Measurements from ENCODE around the gene PLEKHN1.

The PLEKHN1 gene

DNA sequence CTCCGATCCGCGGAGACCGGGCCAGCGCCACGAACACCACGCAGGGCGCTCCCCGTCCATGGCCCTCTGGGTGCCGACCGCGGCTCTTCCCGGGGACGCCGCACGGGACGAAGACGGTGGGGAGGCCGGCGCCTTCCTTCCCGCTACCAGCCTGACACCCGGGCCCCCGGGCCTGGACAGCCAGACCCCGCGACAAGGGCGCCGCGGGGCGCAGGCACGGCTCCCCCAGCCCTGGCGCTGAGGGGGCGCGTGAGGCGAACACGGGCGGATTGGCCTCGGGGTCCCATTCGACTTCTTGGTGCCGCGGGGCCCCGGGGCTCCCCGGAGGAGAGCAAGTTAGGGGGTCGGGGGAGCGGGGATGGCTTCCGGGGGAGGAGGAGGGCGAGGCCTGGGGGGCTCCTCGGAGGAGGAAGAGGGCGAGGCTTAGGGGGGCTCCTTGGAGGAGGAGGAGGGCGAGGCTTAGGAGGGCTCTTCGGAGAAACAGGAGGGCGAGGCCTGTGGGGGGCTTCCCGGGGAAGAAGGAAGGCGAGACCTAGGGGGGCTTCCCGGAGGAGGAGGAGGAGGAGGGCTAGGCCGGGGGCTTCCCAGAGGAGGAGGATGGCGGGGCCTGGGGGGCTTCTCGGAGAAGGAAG lies 6.4 kb upstream of the PLEKHN1 start:
- in situ Hi-C loops (cut with MboI; ENCODE audit: low sequenced_read_pairs): no loop called here

DNA sequence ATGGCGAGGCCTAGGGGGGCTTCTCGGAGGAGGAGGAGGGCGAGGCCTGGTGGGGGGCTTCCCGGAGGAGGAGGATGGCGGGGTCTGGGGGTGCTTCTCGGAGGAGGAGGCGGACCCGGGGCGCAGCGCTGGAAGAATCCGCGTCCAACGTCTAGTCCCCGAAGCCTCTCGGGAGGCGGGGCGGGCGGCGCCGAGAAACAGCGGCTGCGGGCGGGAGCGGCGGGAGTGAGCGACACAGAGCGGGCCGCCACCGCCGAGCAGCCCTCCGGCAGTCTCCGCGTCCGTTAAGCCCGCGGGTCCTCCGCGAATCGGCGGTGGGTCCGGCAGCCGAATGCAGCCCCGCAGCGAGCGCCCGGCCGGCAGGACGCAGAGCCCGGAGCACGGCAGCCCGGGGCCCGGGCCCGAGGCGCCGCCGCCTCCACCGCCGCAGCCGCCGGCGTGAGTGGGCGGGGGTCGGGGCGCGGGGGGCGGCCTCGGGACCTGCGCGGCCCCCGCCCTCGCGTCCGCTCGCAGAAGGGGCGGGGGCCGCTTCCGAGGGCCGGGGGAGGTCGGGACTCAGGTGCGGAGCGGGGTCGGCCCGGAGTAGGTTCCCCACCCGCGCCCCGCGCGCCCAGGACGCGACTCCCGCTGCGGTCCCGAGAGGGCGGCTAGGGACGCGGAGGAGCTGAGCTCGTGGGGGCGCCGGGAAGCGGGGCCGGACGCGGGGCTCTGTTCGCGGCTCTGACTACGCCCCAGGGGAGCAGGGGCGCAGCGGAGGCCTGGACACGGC lies 5.7 kb upstream of the PLEKHN1 start, which contains the start of gene KLHL17:
TSS of gene KLHL17 (plus strand) at position 222 of the 769 bp plus-strand sequence. CDS start at position 332, 110 bp downstream.
- in situ Hi-C loops (cut with MboI; ENCODE audit: low sequenced_read_pairs): no loop called here

- in situ Hi-C loops (cut with MboI; ENCODE audit: low sequenced_read_pairs): no loop called here
Observed at GRCh38 chr1:961132-961669, 5.1 kb upstream of the PLEKHN1 start.

- in situ Hi-C loops (cut with MboI; ENCODE audit: low sequenced_read_pairs): no loop called here
Observed at GRCh38 chr1:962381-963300, 3.6 kb upstream of the PLEKHN1 start.

GRCh38 chr1:963301-963651 lies 3.0 kb upstream of the PLEKHN1 start:
- in situ Hi-C loops (cut with MboI; ENCODE audit: low sequenced_read_pairs): no loop called here

- in situ Hi-C loops (cut with MboI; ENCODE audit: low sequenced_read_pairs): no loop called here
Observed at GRCh38 chr1:963746-964525, 2.3 kb upstream of the PLEKHN1 start.

GRCh38 chr1:964691-965525 lies 1.4 kb upstream of the PLEKHN1 start:
- in situ Hi-C loops (cut with MboI; ENCODE audit: low sequenced_read_pairs): no loop called here

- in situ Hi-C loops (cut with MboI; ENCODE audit: low sequenced_read_pairs): no loop called here
Observed at GRCh38 chr1:965526-966134, 652 bp upstream of the PLEKHN1 start.

DNA sequence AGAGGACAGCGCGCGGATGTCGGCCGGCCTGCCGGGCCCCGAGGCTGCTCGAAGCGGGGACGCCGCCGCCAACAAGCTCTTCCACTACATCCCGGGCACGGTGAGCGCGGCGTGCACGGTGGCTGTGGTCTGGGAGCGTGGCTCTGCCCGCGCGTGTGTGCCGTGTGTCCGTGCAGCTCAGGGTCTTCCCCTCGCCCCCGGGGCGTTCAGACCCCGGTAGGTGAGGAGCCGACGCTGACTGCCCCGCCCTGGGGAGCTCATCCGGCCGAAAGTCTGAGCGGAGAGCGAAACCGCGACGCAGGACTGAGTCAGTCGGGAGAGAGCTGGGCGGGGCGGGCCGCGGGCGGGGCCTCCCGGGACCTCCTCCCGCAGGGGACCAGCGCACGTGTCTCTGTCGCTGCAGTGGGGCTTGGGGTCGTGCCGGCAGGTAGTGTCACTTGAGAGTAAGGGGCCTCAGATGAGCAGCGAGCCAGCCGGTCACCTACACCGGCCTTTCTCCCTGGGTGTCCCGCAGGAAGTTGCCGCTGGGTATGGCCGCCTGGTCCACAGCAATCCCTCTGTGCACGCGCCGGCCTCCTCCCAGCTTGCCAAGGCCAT lies 520 bp downstream of the PLEKHN1 start:
- in situ Hi-C loops (cut with MboI; ENCODE audit: low sequenced_read_pairs): no loop called here

GRCh38 chr1:967466-968343 lies 1.4 kb downstream of the PLEKHN1 start:
- in situ Hi-C loops (cut with MboI; ENCODE audit: low sequenced_read_pairs): no loop called here

DNA sequence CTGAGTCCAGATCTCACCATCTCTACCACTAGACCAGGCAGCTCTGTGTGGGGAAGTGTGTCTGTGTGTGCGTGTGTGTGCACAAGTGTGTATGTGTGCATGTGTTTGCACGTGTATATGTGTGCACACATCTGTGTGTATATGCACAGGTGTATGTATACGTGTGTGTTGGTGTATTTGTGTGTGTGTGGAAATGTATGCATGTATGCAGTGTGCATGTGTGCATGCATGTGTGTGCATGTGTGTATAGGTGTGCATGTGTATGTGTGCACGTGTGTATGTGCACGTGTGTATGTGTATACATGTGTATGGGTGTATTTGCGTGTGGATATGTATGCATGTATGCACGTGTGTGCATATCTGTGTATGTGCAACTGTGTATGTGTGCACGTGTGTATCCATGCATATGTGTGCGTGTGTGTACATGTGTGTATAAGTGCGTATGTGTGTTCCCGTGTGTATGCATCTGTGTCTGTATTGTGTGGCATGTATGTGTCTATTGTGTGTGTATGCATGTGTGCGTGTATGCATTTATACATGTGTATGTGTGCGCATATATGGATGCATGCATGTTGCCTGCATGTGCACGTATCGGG lies 3.1 kb downstream of the PLEKHN1 start:
- in situ Hi-C loops (cut with MboI; ENCODE audit: low sequenced_read_pairs): no loop called here

DNA sequence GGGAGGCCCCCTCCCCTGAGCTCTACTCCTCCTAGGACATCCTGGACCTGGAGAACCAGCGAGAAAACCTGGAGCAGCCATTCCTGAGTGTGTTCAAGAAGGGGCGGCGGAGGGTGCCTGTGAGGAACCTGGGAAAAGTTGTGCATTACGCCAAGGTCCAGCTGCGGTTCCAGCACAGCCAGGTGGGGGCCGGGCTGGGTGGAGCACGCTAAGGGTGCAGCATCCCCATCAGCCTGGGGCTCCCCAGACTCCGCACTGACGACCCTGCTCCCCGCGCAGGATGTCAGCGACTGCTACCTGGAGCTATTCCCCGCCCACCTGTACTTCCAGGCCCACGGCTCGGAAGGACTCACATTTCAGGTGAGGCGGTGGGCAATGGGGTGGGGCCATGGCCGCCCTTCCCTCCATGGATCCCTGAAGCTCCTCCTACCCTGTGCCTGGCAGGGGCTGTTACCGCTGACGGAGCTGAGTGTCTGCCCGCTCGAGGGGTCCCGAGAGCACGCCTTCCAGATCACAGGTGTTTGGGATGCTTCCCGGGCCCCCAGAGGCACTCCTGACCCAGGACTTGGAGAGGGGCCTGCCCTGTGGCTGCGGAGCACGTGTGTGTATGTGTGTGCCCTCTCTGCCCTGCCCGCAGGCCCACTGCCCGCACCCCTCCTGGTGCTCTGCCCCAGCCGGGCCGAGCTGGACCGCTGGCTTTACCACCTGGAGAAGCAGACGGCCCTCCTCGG lies 4.1 kb downstream of the PLEKHN1 start:
- in situ Hi-C loops (cut with MboI; ENCODE audit: low sequenced_read_pairs): no loop called here

DNA sequence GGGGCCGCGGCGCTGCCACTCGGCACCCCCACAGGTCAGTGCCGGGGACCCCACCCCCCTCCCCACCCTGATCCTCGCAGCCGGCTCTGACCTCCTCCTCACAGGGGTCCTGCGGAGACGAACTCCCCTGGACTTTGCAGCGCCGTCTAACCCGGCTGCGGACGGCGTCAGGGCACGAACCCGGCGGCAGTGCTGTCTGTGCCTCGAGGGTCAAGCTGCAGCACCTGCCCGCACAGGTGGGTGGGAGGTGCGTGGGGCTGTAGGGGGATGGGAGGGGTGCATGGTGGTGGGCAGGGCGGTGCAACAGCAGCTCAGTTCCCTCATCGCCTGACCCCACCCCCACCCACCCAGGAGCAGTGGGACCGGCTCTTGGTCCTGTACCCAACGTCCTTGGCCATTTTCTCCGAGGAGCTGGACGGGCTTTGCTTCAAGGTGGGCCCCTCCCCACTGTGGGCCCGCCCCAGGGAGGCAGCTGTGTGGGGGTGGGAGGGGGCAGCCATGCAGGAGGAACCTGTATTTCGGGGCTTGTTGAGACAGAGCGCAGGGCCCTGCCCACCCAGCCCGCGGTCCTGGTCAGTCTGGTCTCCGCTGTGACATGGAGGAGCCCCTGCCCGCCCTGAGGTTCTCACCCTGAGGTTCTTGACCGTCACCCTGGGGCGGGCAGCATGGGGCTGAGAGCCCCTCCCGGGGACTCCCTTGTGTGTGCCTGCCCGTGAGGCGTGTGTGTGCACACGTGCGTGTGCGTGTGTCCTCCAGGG lies 4.9 kb downstream of the PLEKHN1 start:
- in situ Hi-C loops (cut with MboI; ENCODE audit: low sequenced_read_pairs): no loop called here

GRCh38 chr1:971751-972506 lies 5.6 kb downstream of the PLEKHN1 start:
- in situ Hi-C loops (cut with MboI; ENCODE audit: low sequenced_read_pairs): no loop called here

GRCh38 chr1:972726-973458 lies 6.6 kb downstream of the PLEKHN1 start:
- in situ Hi-C loops (cut with MboI; ENCODE audit: low sequenced_read_pairs): no loop called here

Measured in HL-60/S4 treated with retinoic acid at 250 ng/mL for 4 days and 3 days (cell line).